ENCODE data around the gene HEATR5B.

HEATR5B gene

GRCh38 chr2:37117566-37117965 lies 33.4 kb upstream of the HEATR5B start:
- TF ChIP-seq CTCF (IDR thresholded peaks at IDR 0.05): no peak
- no peaks in the 10 kb centered on the region for H3K36me3 ChIP-seq (ENCODE audit: control insufficient read depth, insufficient read depth, low read length)

GRCh38 chr2:37111958-37112357 lies 27.8 kb upstream of the HEATR5B start:
- Histone ChIP-seq H2AFZ (no peak overlapping the region), H3K27ac (no peak overlapping the region), H3K36me3 (ENCODE audit: control insufficient read depth, insufficient read depth, low read length) (no peaks in the 10 kb centered on the region), H3K4me3 (ENCODE audit: low read depth, low read length) (no peak overlapping the region), H3K79me2 (no peaks in the 10 kb centered on the region), H3K9ac (no peak overlapping the region), H3K27me3 (ENCODE audit: control insufficient read depth, insufficient read depth, low read length) (no peaks in the 10 kb centered on the region), H3K4me1 (no peaks in the 10 kb centered on the region), H3K9me3 (ENCODE audit: control insufficient read depth, low read length) (no peaks in the 10 kb centered on the region), H3K4me2 (ENCODE audit: low read length) (no peak overlapping the region)
- no peak for TF ChIP-seq CTCF (IDR thresholded peaks at IDR 0.05)

More at GRCh38 chr2:37117566-37117965, 33.4 kb upstream of the HEATR5B start:
- no peaks in the 10 kb centered on the region for H3K9me3 ChIP-seq (ENCODE audit: control insufficient read depth, low read length)
- no peak overlapping the region for H3K4me3 ChIP-seq (ENCODE audit: low read depth, low read length)
- H3K9ac ChIP-seq: no peak overlapping the region
- H3K27ac ChIP-seq: no peak overlapping the region
- no peaks in the 10 kb centered on the region for H3K27me3 ChIP-seq (ENCODE audit: control insufficient read depth, insufficient read depth, low read length)
- H3K79me2 ChIP-seq: no peaks in the 10 kb centered on the region
- no peak overlapping the region for H3K4me2 ChIP-seq (ENCODE audit: low read length)
- no peak overlapping the region for H2AFZ ChIP-seq
- H3K4me1 ChIP-seq: no peaks in the 10 kb centered on the region

GRCh38 chr2:37110306-37111212 lies 26.4 kb upstream of the HEATR5B start:
- Histone ChIP-seq H3K9me3 (ENCODE audit: control insufficient read depth, low read length) (no peaks in the 10 kb centered on the region), H3K4me3 (ENCODE audit: low read depth, low read length) (no peak overlapping the region), H3K79me2 (no peaks in the 10 kb centered on the region), H3K4me1 (no peaks in the 10 kb centered on the region), H3K4me2 (ENCODE audit: low read length) (no peak overlapping the region), H3K27ac (no peak overlapping the region), H3K27me3 (ENCODE audit: control insufficient read depth, insufficient read depth, low read length) (no peaks in the 10 kb centered on the region), H3K36me3 (ENCODE audit: control insufficient read depth, insufficient read depth, low read length) (no peaks in the 10 kb centered on the region), H3K9ac (no peak overlapping the region), H2AFZ (no peak overlapping the region)
- no peak for TF ChIP-seq CTCF (IDR thresholded peaks at IDR 0.05)

- H3K79me2 ChIP-seq: no peaks in the 10 kb centered on the region
- H3K4me3 ChIP-seq (ENCODE audit: low read depth, low read length): no peak overlapping the region
- no peaks in the 10 kb centered on the region for H3K36me3 ChIP-seq (ENCODE audit: control insufficient read depth, insufficient read depth, low read length)
- H3K9ac ChIP-seq: no peak overlapping the region
- no peak for TF ChIP-seq CTCF (IDR thresholded peaks at IDR 0.05)
- H3K9me3 ChIP-seq (ENCODE audit: control insufficient read depth, low read length): no peaks in the 10 kb centered on the region
- H3K4me2 ChIP-seq (ENCODE audit: low read length): no peak overlapping the region
- H3K27ac ChIP-seq: no peak overlapping the region
- H3K4me1 ChIP-seq: no peaks in the 10 kb centered on the region
- no peaks in the 10 kb centered on the region for H3K27me3 ChIP-seq (ENCODE audit: control insufficient read depth, insufficient read depth, low read length)
- no peak overlapping the region for H2AFZ ChIP-seq
These were observed 25.4 kb upstream of the HEATR5B start for GRCh38 chr2:37109523-37109922.

GRCh38 chr2:37105150-37105549 lies 21.0 kb upstream of the HEATR5B start:
- Histone ChIP-seq H3K79me2 (no peaks in the 10 kb centered on the region), H3K36me3 (ENCODE audit: control insufficient read depth, insufficient read depth, low read length) (no peaks in the 10 kb centered on the region)
- TF ChIP-seq CTCF (IDR thresholded peaks at IDR 0.05): no peak

More at GRCh38 chr2:37105150-37105549, 21.0 kb upstream of the HEATR5B start:
- Histone ChIP-seq H3K9ac (no peak overlapping the region), H3K4me1 (no peaks in the 10 kb centered on the region), H3K4me3 (ENCODE audit: low read depth, low read length) (no peak overlapping the region), H3K4me2 (ENCODE audit: low read length) (no peak overlapping the region), H3K27ac (no peak overlapping the region), H3K9me3 (ENCODE audit: control insufficient read depth, low read length) (no peaks in the 10 kb centered on the region), H2AFZ (no peak overlapping the region), H3K27me3 (ENCODE audit: control insufficient read depth, insufficient read depth, low read length) (no peaks in the 10 kb centered on the region)

Measured in parathyroid adenoma (tissue), 2 donors.